ENCODE data around the gene ATRNL1.
"Not testable (repeated sequence)": the region's sequence is repeated elsewhere in the genome, so short reads cannot be mapped to it uniquely, and the experiment has no call there.

The ATRNL1 gene

DNA sequence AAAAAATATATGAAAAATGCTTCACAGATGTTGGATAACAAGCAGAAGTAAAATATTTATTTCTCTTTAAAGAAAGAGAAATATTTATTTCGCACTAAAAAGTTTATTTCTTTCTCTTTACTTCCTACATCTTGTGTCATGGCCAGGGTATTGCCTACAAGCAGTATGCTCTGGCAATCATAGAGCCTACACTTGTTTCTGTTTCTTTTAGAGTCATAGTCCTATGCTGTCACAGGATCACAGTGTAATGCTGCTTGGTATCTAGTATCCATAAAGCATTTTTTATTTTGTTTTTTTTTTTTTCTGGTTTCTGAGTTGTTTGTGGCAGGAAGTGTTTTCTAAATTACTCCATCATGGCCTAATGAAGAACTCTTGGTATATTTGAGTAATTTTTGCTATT lies 116.0 kb downstream of the ATRNL1 start:
- in situ Hi-C loops (cut with HindIII; ENCODE audit: low sequenced_read_pairs) = no loop called here

DNA sequence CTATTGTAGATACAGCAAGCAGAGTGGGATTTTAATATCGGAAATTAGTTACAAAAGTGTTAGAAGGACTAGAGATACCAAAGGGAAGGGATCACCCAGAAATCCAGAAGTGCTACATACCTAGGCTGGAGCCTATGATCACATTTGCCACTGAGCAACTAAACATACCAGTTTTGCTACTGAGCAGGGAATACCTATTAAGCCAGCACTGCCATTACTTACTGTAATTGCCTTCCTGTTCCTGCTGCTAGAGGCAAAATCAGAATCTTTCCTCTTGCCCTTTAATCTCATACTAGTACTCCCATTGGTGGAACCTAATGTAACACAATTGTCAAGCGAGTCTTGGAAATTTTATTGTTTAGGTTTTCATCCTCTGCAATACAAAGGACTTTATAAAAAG lies 121.7 kb downstream of the ATRNL1 start:
- in situ Hi-C loops (cut with HindIII; ENCODE audit: low sequenced_read_pairs) = no loop called here

DNA sequence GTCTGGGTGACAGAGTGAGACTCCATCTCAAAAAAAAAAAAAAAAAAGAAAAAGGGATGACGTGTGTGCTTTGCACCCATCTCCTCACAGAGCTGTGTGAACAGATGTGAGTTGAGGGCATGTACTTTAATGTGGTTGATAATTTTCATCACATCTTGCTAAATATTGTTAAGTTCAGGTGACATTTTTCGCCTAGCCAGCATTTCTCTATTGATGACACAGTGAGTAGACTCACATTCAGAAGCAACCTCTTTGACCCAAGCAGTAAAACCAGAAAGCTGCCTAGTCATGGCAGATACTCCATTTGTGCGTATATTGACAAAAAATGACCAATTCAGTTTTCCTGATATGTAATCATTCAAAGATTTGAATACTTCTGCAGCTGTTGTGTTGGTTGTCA lies 126.0 kb downstream of the ATRNL1 start:
- in situ Hi-C loops (cut with HindIII; ENCODE audit: low sequenced_read_pairs) = no loop called here

DNA sequence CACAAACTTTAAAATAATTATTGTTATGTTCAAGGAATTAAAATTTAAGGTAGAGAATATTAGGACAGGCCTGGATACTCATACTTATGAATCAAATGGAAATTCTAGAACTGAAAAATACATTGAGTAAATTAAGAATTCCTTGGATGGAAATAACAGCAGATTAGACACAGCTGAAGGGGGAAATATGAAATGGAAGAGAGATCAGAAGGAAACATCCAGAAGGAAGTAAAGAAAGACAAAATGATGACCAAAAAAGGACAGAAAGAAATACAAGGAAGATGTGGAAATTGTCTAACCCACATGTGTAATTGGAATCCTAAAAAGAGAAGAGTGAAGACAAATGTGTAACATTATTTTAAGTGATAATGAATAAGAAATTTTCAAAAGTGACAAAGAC lies 128.9 kb downstream of the ATRNL1 start:
- in situ Hi-C loops (cut with HindIII; ENCODE audit: low sequenced_read_pairs) = no loop called here

DNA sequence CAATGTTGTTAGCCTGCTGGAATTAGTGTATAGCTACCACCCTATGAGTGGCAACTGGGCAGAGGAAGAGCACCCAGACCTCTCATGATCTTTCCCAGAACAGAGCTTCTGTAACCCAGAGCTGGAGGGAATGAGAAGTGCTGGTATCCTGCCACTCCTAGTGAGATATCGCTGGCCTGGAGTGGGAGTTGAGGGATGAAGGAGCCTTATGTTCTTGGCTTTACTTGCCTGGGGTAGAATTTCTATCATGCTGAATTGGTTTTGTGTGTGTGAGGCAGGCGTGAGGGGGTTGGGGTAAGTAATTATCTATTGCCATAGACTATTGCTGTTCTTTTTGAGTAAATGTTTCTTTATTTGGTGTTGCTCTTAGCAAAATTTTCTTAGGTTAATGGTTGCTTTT lies 146.6 kb downstream of the ATRNL1 start:
- in situ Hi-C loops (cut with HindIII; ENCODE audit: low sequenced_read_pairs) = no loop called here

DNA sequence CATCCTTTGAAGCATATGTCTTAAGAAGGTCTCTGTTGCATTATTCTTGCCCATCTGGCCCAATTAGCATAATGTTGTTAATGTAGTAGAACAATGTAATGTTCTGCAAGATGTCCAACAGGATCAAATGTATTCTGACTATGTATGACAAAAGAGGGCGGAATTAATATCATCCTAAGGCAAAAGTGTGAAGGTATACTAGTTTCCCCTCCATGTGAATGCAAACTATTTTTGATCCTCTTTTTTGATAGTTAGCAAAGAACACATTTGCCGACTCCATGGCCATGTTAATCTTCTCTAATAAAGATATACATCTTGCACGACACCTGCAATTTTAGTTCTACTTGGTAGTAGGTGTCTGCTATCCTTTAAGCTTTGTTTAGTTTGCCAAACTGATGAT lies 157.6 kb downstream of the ATRNL1 start:
- in situ Hi-C loops (cut with HindIII; ENCODE audit: low sequenced_read_pairs) = no loop called here

DNA sequence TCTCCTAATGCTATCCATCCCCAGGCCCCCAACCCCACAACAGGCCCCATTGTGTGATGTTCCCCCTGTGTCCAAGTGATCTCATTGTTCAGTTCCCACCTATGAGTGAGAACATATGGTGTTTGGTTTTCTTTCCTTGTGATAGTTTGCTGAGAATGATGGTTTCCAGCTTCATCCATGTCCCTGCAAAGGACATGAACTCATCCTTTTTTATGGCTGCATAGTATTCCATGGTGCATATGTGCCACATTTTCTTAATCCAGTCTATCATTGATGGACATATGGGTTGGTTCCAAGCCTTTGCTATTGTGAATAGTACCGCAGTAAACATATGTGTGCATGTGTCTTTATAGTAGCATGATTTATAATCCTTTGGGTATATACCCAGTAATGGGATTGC lies 160.6 kb downstream of the ATRNL1 start:
- in situ Hi-C loops (cut with HindIII; ENCODE audit: low sequenced_read_pairs) = not testable (repeated sequence)

DNA sequence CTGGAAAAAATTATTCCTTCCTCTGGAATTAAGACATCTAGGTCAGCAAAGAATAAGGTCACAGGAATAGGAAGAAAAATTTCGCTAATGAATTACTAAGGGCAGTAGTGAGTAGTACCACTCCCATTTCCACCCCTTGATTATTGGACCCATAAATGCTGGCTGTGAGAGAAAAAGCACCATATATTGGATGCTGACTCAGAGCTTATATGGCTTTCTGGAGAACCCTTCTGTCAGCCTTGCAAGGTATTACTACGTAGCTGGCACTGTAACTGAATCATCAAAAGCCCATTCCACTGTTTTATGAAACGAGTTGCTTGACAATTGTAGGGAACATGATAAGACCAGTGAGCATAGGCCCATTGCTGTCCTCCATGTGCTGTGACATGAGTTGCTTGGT lies 179.3 kb downstream of the ATRNL1 start:
- in situ Hi-C loops (cut with HindIII; ENCODE audit: low sequenced_read_pairs) = no loop called here

DNA sequence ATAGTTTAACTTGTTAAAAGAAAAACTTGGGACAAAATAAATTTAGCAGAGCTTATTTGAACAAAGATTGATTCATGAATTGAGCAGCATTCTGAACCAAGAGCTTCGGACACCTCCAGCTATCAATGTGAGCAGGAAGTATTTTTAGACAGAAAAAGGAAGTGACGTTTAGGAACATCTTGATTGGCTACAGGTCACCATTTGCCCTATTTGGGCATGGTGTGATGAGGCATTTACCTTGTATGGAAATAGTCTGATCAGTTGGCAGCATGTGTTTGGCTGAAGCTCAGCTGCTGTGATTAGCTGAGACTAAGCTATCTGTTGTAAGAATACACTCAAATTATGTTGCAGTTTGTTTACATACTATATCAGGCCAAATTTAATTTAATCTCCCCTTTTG lies 185.1 kb downstream of the ATRNL1 start:
- in situ Hi-C loops (cut with HindIII; ENCODE audit: low sequenced_read_pairs) = no loop called here

DNA sequence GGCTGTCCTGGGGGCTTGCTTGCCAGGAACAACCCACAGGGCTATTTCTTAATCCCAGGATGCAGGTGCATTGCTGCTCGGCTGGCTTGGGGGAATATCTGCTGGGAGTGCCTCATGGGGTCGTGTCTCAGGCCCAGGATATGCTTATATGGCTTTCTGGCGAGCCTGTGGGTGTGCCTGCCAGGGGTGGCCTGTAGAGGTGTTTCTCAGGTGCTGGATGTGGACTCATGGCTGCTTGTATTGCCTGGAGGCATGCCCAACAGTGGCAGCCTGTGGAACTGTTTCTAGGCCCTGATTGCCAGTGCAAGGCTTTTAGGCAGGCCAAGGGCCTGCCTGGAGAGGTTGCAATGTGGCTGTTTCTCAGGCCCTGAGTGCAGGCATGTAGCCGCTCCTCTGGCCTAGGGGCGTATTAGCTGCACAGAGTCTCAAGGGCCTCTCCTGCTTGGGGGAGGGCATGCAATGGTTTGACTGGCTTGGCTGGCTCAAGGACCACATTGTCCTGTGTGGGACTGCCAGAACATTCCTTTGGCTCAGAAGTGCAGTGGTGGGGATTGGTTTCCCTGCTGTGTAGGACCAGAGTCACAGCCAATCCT lies 202.1 kb downstream of the ATRNL1 start:
- in situ Hi-C loops (cut with HindIII; ENCODE audit: low sequenced_read_pairs) = no loop called here

DNA sequence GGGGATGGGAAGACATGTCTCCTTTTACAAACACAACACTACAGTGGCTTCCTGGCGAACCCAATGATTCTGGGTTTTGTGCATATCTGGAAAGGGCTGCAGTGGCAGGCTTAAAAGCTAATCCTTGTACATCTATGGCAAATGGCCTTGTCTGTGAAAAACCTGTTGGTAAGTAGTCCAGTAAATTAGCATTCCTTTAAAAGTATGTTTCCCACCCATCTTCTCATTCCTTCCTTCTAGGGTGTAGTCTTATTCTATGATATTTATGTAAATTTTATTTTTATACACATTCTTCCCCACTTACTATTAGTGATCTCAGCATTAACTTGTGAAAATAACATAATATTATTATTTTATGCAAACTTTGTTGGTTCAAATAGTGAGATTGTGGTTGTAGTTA lies 206.9 kb downstream of the ATRNL1 start:
- in situ Hi-C loops (cut with HindIII; ENCODE audit: low sequenced_read_pairs) = no loop called here

DNA sequence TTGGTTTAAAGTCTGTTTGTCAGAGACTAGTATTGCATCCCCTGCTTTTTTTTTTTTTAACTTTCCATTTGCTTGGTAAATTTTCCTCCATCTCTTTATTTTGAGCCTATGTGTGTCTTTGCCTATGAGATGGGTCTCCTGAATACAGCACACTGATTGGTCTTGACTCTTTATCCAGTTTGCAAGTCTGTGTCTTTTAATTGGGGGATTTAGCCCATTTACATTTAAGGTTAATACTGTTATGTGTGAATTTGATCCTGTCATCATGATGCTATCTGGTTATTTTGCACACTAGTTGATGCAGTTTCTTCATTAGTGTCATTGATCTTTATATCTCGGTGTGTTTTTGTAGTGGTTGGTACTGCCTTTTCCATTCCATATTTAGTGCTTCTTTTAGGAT lies 226.5 kb downstream of the ATRNL1 start:
- in situ Hi-C loops (cut with HindIII; ENCODE audit: low sequenced_read_pairs) = not testable (repeated sequence)

DNA sequence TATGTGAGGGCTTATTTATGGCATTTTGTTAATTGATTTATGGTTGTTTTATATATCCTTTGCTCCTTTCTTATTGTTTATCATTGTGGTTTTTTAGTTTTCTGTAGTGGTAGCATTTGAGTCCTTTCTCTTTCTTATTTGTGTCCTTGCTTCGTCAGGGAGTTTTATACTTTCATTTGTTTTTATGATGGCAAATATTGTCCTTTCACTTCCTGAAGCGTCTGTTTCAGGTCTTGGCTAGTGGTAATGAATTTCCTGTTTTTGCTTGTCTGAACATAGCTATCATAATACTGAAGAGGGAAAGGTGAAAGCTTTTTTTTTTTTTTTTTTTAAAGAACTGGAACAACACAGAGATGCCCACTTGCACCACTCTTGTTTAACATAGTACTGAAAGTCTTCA lies 228.2 kb downstream of the ATRNL1 start:
- in situ Hi-C loops (cut with HindIII; ENCODE audit: low sequenced_read_pairs) = no loop called here

DNA sequence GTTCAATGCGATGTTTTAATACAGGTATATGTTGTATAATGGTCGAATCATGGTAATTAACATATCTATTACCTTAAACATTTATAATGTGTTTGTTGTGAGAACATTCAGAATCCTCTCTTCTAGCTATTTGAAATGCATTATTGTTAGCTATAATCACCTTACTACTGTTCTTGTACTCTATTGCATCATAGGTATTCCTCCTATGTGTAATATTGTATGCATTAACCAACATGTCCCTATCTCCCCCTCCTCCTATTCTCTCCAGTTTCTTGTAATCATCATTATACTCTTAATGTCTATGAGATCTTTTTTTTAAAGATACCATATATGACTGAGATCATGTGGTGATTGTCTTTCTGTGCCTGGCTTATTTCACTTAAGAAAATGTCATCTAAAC lies 235.2 kb downstream of the ATRNL1 start:
- in situ Hi-C loops (cut with HindIII; ENCODE audit: low sequenced_read_pairs) = no loop called here

DNA sequence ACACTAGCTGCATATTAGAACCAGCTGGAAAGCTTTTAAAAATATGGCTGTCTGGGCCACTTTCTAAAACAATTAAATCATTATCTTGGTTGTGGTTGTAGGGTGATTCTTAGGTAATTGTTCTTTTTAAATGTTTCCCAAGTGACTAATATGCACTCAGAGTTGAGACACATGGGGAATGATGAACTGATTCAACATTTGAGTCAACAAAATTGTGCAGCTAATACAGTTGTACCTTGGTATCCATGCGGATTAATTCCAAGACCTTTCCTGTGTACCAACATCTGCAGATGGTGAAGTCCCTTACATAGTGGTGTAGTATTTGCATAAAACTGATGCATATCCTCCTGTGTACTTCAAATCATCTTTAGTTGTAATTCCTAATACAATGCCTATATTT lies 242.2 kb downstream of the ATRNL1 start:
- in situ Hi-C loops (cut with HindIII; ENCODE audit: low sequenced_read_pairs) = no loop called here

DNA sequence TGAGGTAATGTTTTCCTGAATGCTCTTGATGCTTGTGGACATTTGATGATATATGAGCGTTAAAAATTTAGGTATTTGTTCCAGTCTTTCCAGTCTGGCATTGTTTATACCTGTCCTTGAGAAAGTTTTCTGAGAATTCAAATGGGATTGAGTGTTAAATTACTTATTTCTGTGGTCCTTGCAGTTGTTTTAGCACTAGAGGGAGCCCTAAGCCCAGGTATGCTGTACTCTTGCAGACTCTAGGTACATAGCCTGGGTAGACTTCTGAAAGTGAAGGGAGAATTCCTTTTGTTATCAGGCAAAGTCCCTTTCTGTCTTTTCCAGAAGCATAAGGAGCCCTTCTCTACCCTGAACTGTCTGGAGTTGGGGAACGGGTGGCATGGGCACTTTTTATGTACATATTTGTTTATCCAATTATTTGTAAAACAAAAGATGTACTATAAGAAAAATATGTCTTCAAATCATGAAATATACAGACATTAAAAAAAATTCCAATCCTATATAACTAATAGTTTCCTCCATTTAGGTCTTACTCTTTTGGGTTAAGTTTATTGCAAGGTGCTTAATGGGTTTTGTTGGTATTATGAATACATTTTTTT lies 262.1 kb downstream of the ATRNL1 start:
- in situ Hi-C loops (cut with HindIII; ENCODE audit: low sequenced_read_pairs) = no loop called here

DNA sequence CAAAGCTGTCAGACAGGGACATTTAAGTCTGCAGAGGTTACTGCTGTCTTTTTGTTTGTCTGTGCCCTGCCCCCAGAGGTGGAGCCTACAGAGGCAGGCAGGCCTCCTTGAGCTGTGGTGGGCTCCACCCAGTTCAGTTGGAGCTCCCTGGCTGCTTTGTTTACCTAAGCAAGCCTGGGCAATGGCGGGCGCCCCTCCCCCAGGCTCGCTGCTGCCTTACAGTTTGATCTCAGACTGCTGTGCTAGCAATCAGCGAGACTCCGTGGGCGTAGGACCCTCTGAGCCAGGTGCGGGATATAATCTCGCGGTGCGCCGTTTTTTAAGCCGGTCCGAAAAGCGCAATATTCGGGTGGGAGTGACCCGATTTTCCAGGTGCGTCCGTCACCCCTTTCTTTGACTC lies 274.8 kb downstream of the ATRNL1 start:
- in situ Hi-C loops (cut with HindIII; ENCODE audit: low sequenced_read_pairs) = not testable (repeated sequence)

DNA sequence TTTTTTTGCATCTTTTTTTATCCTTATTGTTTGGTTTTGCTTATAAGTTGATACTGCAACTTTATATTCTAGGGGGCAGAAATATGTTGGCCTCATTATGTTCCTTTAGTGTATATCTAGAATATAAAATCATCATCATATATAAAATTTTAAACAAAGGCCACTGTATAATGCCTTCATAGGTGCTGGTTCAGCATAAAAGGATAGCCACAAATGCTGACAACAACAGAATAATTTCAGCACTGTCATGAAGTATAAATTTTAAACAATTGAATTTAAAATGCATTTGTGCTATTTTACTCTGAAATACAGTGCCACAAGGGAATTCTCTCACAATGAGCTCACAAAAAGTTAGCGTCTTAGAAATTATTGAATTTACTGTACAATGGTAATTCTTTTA lies 285.9 kb downstream of the ATRNL1 start:
- in situ Hi-C loops (cut with HindIII; ENCODE audit: low sequenced_read_pairs) = no loop called here

DNA sequence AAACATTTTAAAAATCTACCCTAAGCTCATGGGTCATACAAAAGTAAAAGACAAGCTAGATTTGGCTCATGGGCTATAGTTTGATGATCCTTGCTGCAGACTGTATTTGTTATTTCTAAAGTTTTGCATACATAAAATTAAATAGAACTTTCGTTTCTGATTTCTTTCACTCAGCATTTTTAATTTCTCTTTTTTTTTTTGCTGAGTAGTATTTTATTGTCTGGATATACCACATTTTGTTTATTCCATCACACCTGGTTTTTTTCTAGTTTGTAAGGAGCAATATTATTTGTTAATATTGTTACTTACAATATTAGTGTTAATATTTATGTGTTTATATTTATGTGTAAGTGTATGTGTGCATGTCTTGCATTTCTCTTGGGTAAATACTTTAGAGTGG lies 291.5 kb downstream of the ATRNL1 start:
- in situ Hi-C loops (cut with HindIII; ENCODE audit: low sequenced_read_pairs) = no loop called here

DNA sequence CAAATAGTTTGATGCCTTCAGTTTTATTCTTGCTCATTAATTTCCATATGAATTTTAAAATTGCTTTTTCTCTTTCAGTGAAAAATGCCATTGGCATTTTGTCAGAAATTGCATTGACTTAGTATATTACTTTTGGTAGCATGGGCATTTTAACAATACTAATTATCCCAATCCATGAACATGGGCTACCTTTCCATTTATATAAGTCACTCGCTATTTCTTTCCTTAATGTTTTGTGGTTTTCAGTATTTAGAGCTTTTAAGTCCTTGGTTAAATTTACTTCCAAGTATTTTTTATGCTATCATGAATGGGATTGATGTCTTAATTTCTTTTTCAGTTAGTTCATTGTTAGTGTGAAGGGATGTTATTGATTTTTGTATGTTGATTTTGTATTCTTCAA lies 297.4 kb downstream of the ATRNL1 start:
- in situ Hi-C loops (cut with HindIII; ENCODE audit: low sequenced_read_pairs) = no loop called here

DNA sequence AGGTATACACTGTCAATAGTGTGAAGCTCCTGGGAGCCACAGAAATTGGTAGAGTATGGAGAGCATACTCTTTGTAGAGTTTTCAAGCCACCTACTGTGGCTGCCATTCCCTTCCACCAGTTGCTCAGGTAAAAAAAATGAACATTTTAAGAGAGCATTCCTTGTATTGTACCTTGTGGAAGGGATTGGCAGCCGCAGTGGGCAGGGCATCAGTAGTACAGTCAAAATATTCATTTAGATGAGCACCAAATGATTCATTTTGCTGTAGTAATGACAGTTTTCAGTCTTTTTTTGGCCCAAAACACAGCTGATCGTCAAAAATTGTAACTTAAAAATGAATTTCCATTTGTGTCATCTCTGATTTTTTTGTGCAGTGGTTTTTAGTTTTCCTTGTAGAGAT lies 304.9 kb downstream of the ATRNL1 start:
- in situ Hi-C loops (cut with HindIII; ENCODE audit: low sequenced_read_pairs) = no loop called here

DNA sequence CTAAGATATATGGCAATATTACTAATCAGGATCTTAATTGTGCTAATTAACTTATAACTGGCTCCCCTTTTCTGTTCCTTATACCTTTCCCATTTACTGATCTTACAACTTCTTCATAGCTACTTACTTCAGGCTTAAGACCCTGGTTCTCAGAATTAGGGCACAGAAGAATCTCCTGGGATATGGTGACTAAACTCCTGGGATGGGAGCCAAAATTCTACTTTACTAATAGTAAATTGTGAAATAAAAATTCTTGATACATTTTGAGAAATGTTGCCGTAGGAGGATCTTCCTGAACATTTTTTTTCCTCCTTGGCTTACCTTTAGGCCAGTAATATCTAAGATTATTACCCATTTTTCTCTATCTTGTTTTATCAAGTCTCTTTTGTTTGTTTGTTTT lies 309.5 kb downstream of the ATRNL1 start:
- in situ Hi-C loops (cut with HindIII; ENCODE audit: low sequenced_read_pairs) = no loop called here

DNA sequence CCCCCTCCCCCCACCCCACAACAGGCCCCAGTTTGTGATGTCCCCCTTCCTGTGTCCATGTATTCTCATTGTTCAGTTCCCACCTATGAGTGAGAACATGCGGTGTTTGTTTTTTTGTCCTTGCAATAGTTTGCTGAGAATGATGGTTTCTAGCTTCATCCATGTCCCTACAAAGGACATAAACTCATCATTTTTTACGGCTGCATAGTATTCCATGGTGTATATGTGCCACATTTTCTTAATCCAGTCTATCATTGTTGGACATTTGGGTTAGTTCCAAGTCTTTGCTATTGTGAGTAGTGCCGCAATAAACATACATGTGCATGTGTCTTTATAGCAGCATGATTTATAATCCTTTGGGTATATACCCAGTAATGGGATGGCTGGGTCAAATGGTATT lies 312.7 kb downstream of the ATRNL1 start:
- in situ Hi-C loops (cut with HindIII; ENCODE audit: low sequenced_read_pairs) = not testable (repeated sequence)

Measured in endothelial cell of hepatic sinusoid (primary cell).